HepG2 (cell line): ENCODE results near the gene JUND. TPM values are rescaled to one million over a fixed set of nuclear protein-coding genes. Genes with fewer than 3 reads are reported as not detected.

ENCODE experiments used
- ATAC-seq: fragments of 200-7000 bp; cut with Tn5 transposase; 3 replicates; pipeline ENCODE4 v1.9.1; 2020; ENCODE audit warnings: mild to moderate bottlenecking, moderate library complexity
- BruUV-seq: library from RNA; stranded (reverse); fragments of 400-500 nt; replicated peaks from 2 replicates; lab custom pipeline; 2021; lab: Mats Ljungman, UMichigan
- CTCF ChIA-PET: fragments of 300-600 bp; formaldehyde crosslinking; extraction: SDS; loops from one replicate; lab custom pipeline; 2021; ENCODE audit warnings: low total read pairs, inconsistent platforms, low intra/inter-chr PET ratio; lab: Yijun Ruan, JAX
- POLR2A ChIA-PET: fragments of 350-600 bp; sonication (Branson Sonifier 250); formaldehyde crosslinking; loops from one replicate; lab custom pipeline; 2020; ENCODE audit warnings: antibody characterized with exemption, inconsistent platforms; lab: Yijun Ruan, JAX
- DNase-seq: peaks from one replicate; pipeline ENCODE4 v3.0.0-alpha.2; 2015; ENCODE audit warnings: low spot score
- FAIRE-seq: peaks from 3 replicates; lab custom pipeline; 2011; peaks lifted over from hg19 to GRCh38; lab: Jason Lieb, UNC
- H2AFZ ChIP-seq: one replicate; pipeline ENCODE4 v1.6.1; 2011; ENCODE audit warnings: low read length, inconsistent platforms
- H3K27ac ChIP-seq: fragments of 300-600 bp; 3 replicates; pipeline ENCODE4 v1.8.0; 2011; ENCODE audit warnings: mixed run types, mild to moderate bottlenecking, mixed read lengths, low read length, inconsistent platforms; ENCODE audit not compliant: insufficient read depth; ENCODE audit errors: extremely low read length
- H3K27me3 ChIP-seq, 2 experiments: fragments of 200-600 bp in 1 of 2; 2 replicates in 1 of 2; 3 replicates in 1 of 2; pipeline versions ENCODE4 v1.6.0 to v1.8.0; 2011; ENCODE audit warnings: low read length in 2 of 2, mild to moderate bottlenecking in 2 of 2, moderate library complexity in 2 of 2, inconsistent platforms in 1 of 2; ENCODE audit not compliant: insufficient read depth in 2 of 2, control insufficient read depth in 1 of 2
- H3K36me3 ChIP-seq, 2 experiments: fragments of 200-600 bp in 1 of 2; replicated peaks in 1 of 2; 2 replicates in 1 of 2; 3 replicates in 1 of 2; pipeline versions ENCODE4 v1.5.1 to v1.8.0; 2011; ENCODE audit warnings: low read length in 2 of 2, inconsistent platforms in 1 of 2; ENCODE audit not compliant: insufficient read depth in 2 of 2, control insufficient read depth in 1 of 2
- H3K4me1 ChIP-seq: 2 replicates; pipeline ENCODE4 v1.5.1; 2012; ENCODE audit warnings: low read length, inconsistent platforms; ENCODE audit not compliant: insufficient read depth
- H3K4me2 ChIP-seq: 2 replicates; pipeline ENCODE4 v1.6.0; 2011; ENCODE audit warnings: low read depth, low read length, inconsistent platforms
- H3K4me3 ChIP-seq, 3 experiments: fragments of 200-600 bp in 1 of 3; sonication (generic), shearing (Covaris generic) in 1 of 3; replicated peaks in 1 of 3; 2 replicates each; pipeline ENCODE4 v1.5.1; 2011 to 2016; ENCODE audit warnings: low read length in 3 of 3, inconsistent platforms in 2 of 3, low read depth in 2 of 3, mild to moderate bottlenecking in 2 of 3, control low read depth in 1 of 3, mixed read lengths in 1 of 3; ENCODE audit not compliant: insufficient read depth in 1 of 3
- H3K79me2 ChIP-seq: one replicate; pipeline ENCODE4 v1.6.1; 2011; ENCODE audit warnings: low read length, inconsistent platforms; ENCODE audit not compliant: insufficient read depth
- H3K9ac ChIP-seq: 2 replicates; pipeline ENCODE4 v1.6.0; 2011; ENCODE audit warnings: mild to moderate bottlenecking, low read depth, low read length, inconsistent platforms; ENCODE audit not compliant: insufficient read depth
- H3K9me3 ChIP-seq: 2 replicates; pipeline ENCODE4 v1.5.1; 2012; ENCODE audit warnings: mild to moderate bottlenecking, low read length
- H4K20me1 ChIP-seq: 2 replicates; pipeline ENCODE4 v1.6.0; 2011; ENCODE audit warnings: inconsistent platforms, mild to moderate bottlenecking, low read length, moderate library complexity; ENCODE audit not compliant: insufficient read depth
- FOXA3 ChIP-seq: IDR thresholded peaks from 2 replicates; pipeline ENCODE4 v1.6.1; 2016; ENCODE audit warnings: missing genetic modification reagents, missing compliant biosample characterization
- MXD4 ChIP-seq: IDR thresholded peaks from 2 replicates; pipeline ENCODE4 v1.6.1; 2016; ENCODE audit warnings: mild to moderate bottlenecking, missing biosample characterization, missing genetic modification reagents
- NR2F6 ChIP-seq, 2 experiments: IDR thresholded peaks; 2 replicates each; pipeline ENCODE4 v1.6.1; 2016; ENCODE audit warnings: antibody characterized with exemption in 1 of 2, mild to moderate bottlenecking in 1 of 2
- PLRG1 ChIP-seq: fragments of 450-650 bp; conservative IDR thresholded peaks from 2 replicates; pipeline ENCODE4 v1.6.1; 2016
- POLR2AphosphoS2 ChIP-seq: IDR thresholded peaks from 2 replicates; pipeline ENCODE4 v1.6.1; 2011; ENCODE audit warnings: low read depth, low read length, improper control_type of control experiment
- RARG ChIP-seq: sonication (generic); formaldehyde crosslinking; IDR thresholded peaks from 2 replicates; pipeline ENCODE4 v1.4.0; 2020; ENCODE audit warnings: low read depth, mild to moderate bottlenecking, missing genetic modification reagents
- SCMH1 ChIP-seq: sonication (generic); formaldehyde crosslinking; IDR thresholded peaks from 2 replicates; pipeline ENCODE4 v1.9.0; 2021; ENCODE audit warnings: missing genetic modification reagents, mild to moderate bottlenecking, borderline replicate concordance
- SOX6 ChIP-seq, 2 experiments: fragments of 450-650 bp in 1 of 2; sonication (generic) in 1 of 2; formaldehyde crosslinking in 1 of 2; IDR thresholded peaks; 2 replicates each; pipeline versions ENCODE4 v1.4.0 to v1.6.1; 2017 to 2020; ENCODE audit warnings: antibody characterized with exemption in 1 of 2, mild to moderate bottlenecking in 1 of 2, missing genetic modification reagents in 1 of 2
- ZNF251 ChIP-seq: sonication (generic); formaldehyde crosslinking; IDR thresholded peaks from 2 replicates; pipeline ENCODE4 v1.9.0; 2021; ENCODE audit warnings: mild to moderate bottlenecking, missing genetic modification reagents
- ZNF496 ChIP-seq: sonication (generic); formaldehyde crosslinking; IDR thresholded peaks from 2 replicates; pipeline ENCODE4 v1.8.1; 2023; ENCODE audit warnings: mild to moderate bottlenecking, moderate library complexity, missing genetic modification reagents; ENCODE audit not compliant: insufficient replicate concordance
- ZNF644 ChIP-seq: IDR thresholded peaks from 2 replicates; pipeline ENCODE4 v1.6.1; 2016; ENCODE audit warnings: low read depth
- WGBS: methylation state at CpG from one replicate; pipeline ENCODE4 v1.1.6; 2017; ENCODE audit warnings: low lambda C conversion rate; 5-methylcytosine and 5-hydroxymethylcytosine counted together
- in situ Hi-C: cut with HindIII; loops from 2 replicates; pipeline ENCODE4 v1.10.0; 2017; ENCODE audit warnings: low pct_unique_long_range_greater_than_20kb; ENCODE audit not compliant: extremely low pct_ligation_motif_present
- intact Hi-C: fragments of 100-400 bp; cut with micrococcal nuclease; formaldehyde crosslinking; loops from one replicate; pipeline ENCODE4 v1.10.0; 2022; ENCODE audit not compliant: unreplicated experiment
- polyA plus RNA-seq, 8 experiments: library from polyadenylated mRNA; depleted of rRNA in 3 of 8; stranded (reverse) in 7 of 8; unstranded in 1 of 8; fragments of >200 nt; fragmentation: Illumina TruSeq in 4 of 8; extraction: Trizol in 4 of 8; gene quantifications; 2 replicates each; pipeline versions ENCODE4 v1.2.1 to v1.2.3, GENCODE V29; 2011 to 2016; ENCODE audit warnings: low read depth in 4 of 8, missing spikeins in 1 of 8, mixed read lengths in 1 of 8; ENCODE audit not compliant: insufficient read depth in 1 of 8
- total RNA-seq, 5 experiments: library from RNA; depleted of rRNA; stranded (reverse); fragments of >200 nt; fragmentation: Illumina TruSeq; extraction: Trizol; gene quantifications; 2 replicates each; pipeline ENCODE4 v1.2.3, GENCODE V29; 2016; ENCODE audit warnings: low read depth in 1 of 5
- TF ChIP-seq, protein P1 (sequence below): sonication (generic); formaldehyde crosslinking; IDR thresholded peaks from 2 replicates; pipeline ENCODE4 v1.5.0; 2020; ENCODE audit warnings: mild to moderate bottlenecking, missing genetic modification reagents, moderate library complexity
- TF ChIP-seq, protein P2 (sequence below): sonication (generic); formaldehyde crosslinking; IDR thresholded peaks from 2 replicates; pipeline ENCODE4 v1.4.0; 2020; ENCODE audit warnings: missing genetic modification reagents
- TF ChIP-seq, protein P3 (sequence below): IDR thresholded peaks from 2 replicates; pipeline ENCODE4 v1.6.1; 2016; ENCODE audit warnings: missing genetic modification reagents, missing compliant biosample characterization
- TF ChIP-seq, protein P4 (sequence below): sonication (generic); formaldehyde crosslinking; IDR thresholded peaks from 2 replicates; pipeline ENCODE4 v1.5.0; 2020; ENCODE audit warnings: mild to moderate bottlenecking, missing genetic modification reagents

The JUND gene
- total and polyA plus RNA-seq, 2 of the 13 experiments (the other 11 are each of a cell fraction or from before 2014, with no cell fraction given): 41.2 to 59.8 TPM

DNA sequence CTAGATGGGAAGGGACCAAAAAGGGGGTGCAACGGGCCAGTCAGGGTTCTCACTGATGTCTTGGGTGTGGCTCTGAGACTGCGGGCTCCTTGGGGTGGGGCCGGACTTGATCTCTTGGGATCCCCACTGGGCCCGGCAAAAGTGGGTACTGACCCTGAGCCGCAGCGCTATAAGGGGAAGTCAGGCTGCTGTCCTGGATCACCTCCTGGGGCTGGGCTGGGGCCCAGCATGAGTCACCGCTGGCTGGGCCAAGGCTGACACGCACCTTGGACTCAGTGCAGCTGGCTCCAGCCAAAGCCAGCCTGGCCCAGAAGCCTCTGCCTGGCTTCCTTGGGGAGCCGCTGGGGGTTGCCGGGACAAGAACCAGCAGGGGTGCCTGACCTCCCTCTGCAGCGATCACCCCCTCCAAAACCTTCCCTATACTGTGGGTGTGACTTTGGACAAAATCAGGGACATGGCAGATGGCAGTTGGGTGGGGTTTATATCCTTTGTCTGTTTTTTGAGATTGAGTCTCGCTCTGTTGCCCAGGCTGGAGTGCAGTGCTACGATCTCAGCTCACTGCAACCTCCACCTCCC, 6.6 kb downstream of the JUND start (continued):
- TF ChIP-seq, protein P1, sequence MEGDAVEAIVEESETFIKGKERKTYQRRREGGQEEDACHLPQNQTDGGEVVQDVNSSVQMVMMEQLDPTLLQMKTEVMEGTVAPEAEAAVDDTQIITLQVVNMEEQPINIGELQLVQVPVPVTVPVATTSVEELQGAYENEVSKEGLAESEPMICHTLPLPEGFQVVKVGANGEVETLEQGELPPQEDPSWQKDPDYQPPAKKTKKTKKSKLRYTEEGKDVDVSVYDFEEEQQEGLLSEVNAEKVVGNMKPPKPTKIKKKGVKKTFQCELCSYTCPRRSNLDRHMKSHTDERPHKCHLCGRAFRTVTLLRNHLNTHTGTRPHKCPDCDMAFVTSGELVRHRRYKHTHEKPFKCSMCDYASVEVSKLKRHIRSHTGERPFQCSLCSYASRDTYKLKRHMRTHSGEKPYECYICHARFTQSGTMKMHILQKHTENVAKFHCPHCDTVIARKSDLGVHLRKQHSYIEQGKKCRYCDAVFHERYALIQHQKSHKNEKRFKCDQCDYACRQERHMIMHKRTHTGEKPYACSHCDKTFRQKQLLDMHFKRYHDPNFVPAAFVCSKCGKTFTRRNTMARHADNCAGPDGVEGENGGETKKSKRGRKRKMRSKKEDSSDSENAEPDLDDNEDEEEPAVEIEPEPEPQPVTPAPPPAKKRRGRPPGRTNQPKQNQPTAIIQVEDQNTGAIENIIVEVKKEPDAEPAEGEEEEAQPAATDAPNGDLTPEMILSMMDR (CRISPR knock-in tag): peak; percentile 42
- TF ChIP-seq, protein P2, sequence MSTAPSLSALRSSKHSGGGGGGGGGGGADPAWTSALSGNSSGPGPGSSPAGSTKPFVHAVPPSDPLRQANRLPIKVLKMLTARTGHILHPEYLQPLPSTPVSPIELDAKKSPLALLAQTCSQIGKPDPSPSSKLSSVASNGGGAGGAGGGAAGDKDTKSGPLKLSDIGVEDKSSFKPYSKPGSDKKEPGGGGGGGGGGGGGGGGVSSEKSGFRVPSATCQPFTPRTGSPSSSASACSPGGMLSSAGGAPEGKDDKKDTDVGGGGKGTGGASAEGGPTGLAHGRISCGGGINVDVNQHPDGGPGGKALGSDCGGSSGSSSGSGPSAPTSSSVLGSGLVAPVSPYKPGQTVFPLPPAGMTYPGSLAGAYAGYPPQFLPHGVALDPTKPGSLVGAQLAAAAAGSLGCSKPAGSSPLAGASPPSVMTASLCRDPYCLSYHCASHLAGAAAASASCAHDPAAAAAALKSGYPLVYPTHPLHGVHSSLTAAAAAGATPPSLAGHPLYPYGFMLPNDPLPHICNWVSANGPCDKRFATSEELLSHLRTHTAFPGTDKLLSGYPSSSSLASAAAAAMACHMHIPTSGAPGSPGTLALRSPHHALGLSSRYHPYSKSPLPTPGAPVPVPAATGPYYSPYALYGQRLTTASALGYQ: peak; percentile 56; the same call in 1 of the 2 replicates
- peak; percentile 56 for TF ChIP-seq ZNF644 (CRISPR knock-in tag)
- TF ChIP-seq MXD4 (CRISPR knock-in tag): 0 out of 2 replicates have a peak, but pooled peaks have one; percentile 64
- no peak for TF ChIP-seq SCMH1 (CRISPR knock-in tag)
- peak; percentile 78; the same call in 1 of the 2 replicates for TF ChIP-seq POLR2AphosphoS2
- TF ChIP-seq ZNF251: no peak
- TF ChIP-seq, all 625 proteins: peak for 179

DNA sequence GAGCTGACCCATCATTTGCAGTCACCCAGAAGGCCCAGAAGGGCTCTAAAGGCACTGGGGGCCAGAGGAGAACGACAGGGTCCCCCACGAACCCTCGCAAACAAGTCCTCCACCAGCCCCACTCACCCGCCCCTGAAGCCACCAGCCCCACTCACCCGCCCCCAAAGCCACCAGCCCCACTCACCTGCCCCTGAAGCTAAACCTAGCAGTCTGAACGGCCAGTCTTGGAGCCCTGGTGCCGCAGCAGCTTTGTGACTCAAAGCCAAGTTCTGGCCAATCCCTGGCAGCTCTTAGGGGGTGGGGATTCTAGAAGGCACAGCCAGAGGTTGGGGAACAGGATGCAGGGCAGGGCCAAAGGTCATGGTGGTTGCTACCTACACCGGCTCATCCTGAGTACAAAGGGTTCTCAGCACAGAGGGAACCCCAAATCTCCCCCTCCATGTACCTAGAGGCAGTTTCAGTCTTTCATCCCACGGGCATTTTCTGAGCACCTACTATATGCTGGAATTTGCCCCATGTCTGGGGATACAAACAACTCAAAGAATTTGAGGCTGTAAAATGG, 7.1 kb downstream of the JUND start, which contains the start of gene IQCN:
Gene IQCN (minus strand): TSS at position 234 of the 562 bp plus-strand sequence. CDS start 4,974 bp downstream, outside the sequence.
- no peak for FAIRE-seq
- CTCF ChIA-PET: interaction anchor here (0.7 kb wide), 1 partner anchor 62 kb away, joined by 3 read pairs; no protein-coding TSS in a partner anchor
- in situ Hi-C loops (loop anchor here (10.0 kb wide), 1 partner anchor 141 kb away; the partner anchor contains the start of gene SSBP4), intact Hi-C loops (no loop called here)
- DNase-seq: peak; percentile 62
- peak; percentile 45 for ATAC-seq
- Histone ChIP-seq H3K36me3 (peaks cover 2 to 10% of the 10 kb centered on the region in 2 experiments; a peak in 4 of 5 replicates), H3K9me3 (no peaks in the 10 kb centered on the region), H3K4me3 (peak within 1 kb of the TSS in 2 of 3 experiments; percentile 23 to 50; a peak in 3 of 6 replicates), H4K20me1 (peaks cover 27% of the 10 kb centered on the region), H3K4me1 (peaks cover 66% of the 10 kb centered on the region), H2AFZ (no peak within 1 kb of the TSS), H3K27me3 (no peaks in the 10 kb centered on the region), H3K79me2 (peaks cover 11% of the 10 kb centered on the region), H3K4me2 (peak within 1 kb of the TSS; percentile 78), H3K9ac (peak within 1 kb of the TSS; percentile 34; the same call in 1 of the 2 replicates), H3K27ac (peak within 1 kb of the TSS; percentile 73)
- POLR2A ChIA-PET: interaction anchor here (0.8 to 3.3 kb wide), 18 partner anchors 12 to 165 kb away, joined by 3 to 23 read pairs (median 6); partner anchors contain the start of genes GDF15 and LSM4
- WGBS: 4% methylated on average over 5 of the region's 9 CpGs
- no TSS peak for BruUV-seq
- TF ChIP-seq ZNF496 (no peak), FOXA3 (no peak), SOX6 (IDR thresholded peaks at IDR 0.05) (no peak), SOX6 (CRISPR knock-in tag; IDR thresholded peaks at IDR 0.05) (peak; percentile 28; the same call in 1 of the 2 replicates), NR2F6 (IDR thresholded peaks at IDR 0.05) (peak; percentile 78), NR2F6 (CRISPR knock-in tag; IDR thresholded peaks at IDR 0.05) (peak; percentile 86), RARG (CRISPR knock-in tag) (no peak), PLRG1 (no peak)
- TF ChIP-seq, protein P3, sequence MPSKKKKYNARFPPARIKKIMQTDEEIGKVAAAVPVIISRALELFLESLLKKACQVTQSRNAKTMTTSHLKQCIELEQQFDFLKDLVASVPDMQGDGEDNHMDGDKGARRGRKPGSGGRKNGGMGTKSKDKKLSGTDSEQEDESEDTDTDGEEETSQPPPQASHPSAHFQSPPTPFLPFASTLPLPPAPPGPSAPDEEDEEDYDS (CRISPR knock-in tag): no peak
- TF ChIP-seq, protein P4, sequence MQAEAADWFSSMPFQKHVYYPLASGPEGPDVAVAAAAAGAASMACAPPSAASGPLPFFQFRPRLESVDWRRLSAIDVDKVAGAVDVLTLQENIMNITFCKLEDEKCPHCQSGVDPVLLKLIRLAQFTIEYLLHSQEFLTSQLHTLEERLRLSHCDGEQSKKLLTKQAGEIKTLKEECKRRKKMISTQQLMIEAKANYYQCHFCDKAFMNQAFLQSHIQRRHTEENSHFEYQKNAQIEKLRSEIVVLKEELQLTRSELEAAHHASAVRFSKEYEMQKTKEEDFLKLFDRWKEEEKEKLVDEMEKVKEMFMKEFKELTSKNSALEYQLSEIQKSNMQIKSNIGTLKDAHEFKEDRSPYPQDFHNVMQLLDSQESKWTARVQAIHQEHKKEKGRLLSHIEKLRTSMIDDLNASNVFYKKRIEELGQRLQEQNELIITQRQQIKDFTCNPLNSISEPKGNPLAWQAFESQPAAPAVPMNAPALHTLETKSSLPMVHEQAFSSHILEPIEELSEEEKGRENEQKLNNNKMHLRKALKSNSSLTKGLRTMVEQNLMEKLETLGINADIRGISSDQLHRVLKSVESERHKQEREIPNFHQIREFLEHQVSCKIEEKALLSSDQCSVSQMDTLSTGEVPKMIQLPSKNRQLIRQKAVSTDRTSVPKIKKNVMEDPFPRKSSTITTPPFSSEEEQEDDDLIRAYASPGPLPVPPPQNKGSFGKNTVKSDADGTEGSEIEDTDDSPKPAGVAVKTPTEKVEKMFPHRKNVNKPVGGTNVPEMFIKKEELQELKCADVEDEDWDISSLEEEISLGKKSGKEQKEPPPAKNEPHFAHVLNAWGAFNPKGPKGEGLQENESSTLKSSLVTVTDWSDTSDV (CRISPR knock-in tag): no peak
